GM12878 (cell line): ENCODE results near the gene ERG. TPM values are rescaled to one million over a fixed set of nuclear protein-coding genes. Genes with fewer than 3 reads are reported as not detected.

Source experiments
- ATAC-seq: fragments of 200-7000 bp; cut with Tn5 transposase; 3 replicates; pipeline ENCODE4 v1.9.1; 2020; ENCODE audit warnings: mild to moderate bottlenecking, moderate library complexity
- BruUV-seq: library from RNA; stranded (reverse); fragments of 400-500 nt; replicated peaks from 2 replicates; lab custom pipeline; 2021; lab: Mats Ljungman, UMichigan
- CTCF ChIA-PET: fragments of 300-600 bp; sonication (Branson Sonifier 250); formaldehyde crosslinking; extraction: SDS; loops from one replicate; lab custom pipeline; 2021; ENCODE audit warnings: inconsistent platforms; lab: Yijun Ruan, JAX
- POLR2A ChIA-PET: fragments of 350-600 bp; formaldehyde crosslinking; extraction: SDS; loops from one replicate; lab custom pipeline; 2021; ENCODE audit warnings: inconsistent platforms; lab: Charles Lee
- RAD21 ChIA-PET: fragments of 300-600 bp; sonication (Branson Sonifier 250); formaldehyde crosslinking; loops from one replicate; lab custom pipeline; 2023; ENCODE audit warnings: antibody characterized with exemption; ENCODE audit not compliant: unreplicated experiment; lab: Charles Lee
- SMC1A ChIA-PET: fragments of 300-600 bp; sonication (Branson Sonifier 250); formaldehyde crosslinking; loops from one replicate; lab custom pipeline; 2023; ENCODE audit not compliant: unreplicated experiment, uncharacterized antibody; lab: Charles Lee
- DNase-seq: peaks from one replicate; pipeline ENCODE4 v3.0.0-alpha.2; 2011; ENCODE audit warnings: low read depth, low spot score
- FAIRE-seq: peaks from 3 replicates; lab custom pipeline; 2011; peaks lifted over from hg19 to GRCh38; lab: Jason Lieb, UNC
- H2AFZ ChIP-seq: 2 replicates; pipeline ENCODE4 v1.6.0; 2011; ENCODE audit warnings: low read depth, low read length, control low read depth; ENCODE audit not compliant: control insufficient read depth
- H3K27ac ChIP-seq: 2 replicates; pipeline ENCODE4 v1.5.1; 2011; ENCODE audit warnings: control low read depth; ENCODE audit not compliant: control insufficient read depth, insufficient read depth
- H3K27me3 ChIP-seq, 2 experiments: replicated peaks in 1 of 2; 2 replicates each; pipeline versions ENCODE4 v1.6.0 to v1.6.1; 2011; ENCODE audit warnings: low read length in 1 of 2; ENCODE audit not compliant: control insufficient read depth in 2 of 2, insufficient read depth in 2 of 2
- H3K36me3 ChIP-seq, 2 experiments: 2 replicates each; pipeline ENCODE4 v1.5.1; 2011; ENCODE audit warnings: low read length in 1 of 2; ENCODE audit not compliant: control insufficient read depth in 2 of 2, insufficient read depth in 2 of 2
- H3K4me1 ChIP-seq: 2 replicates; pipeline ENCODE4 v1.6.1; 2011; ENCODE audit warnings: mild to moderate bottlenecking, low read length, moderate library complexity, mixed read lengths; ENCODE audit not compliant: control insufficient read depth, insufficient read depth
- H3K4me2 ChIP-seq: 2 replicates; pipeline ENCODE4 v1.6.0; 2011; ENCODE audit warnings: control low read depth; ENCODE audit not compliant: control insufficient read depth, insufficient read depth
- H3K4me3 ChIP-seq: fragments of 200-600 bp; sonication (generic); 2 replicates; pipeline ENCODE4 v1.5.1; 2016
- H3K79me2 ChIP-seq: 2 replicates; pipeline ENCODE4 v1.6.0; 2011; ENCODE audit warnings: low read length; ENCODE audit not compliant: control insufficient read depth, insufficient read depth
- H3K9ac ChIP-seq: 2 replicates; pipeline ENCODE4 v1.8.0; 2011; ENCODE audit warnings: low read length, control low read depth, mixed read lengths; ENCODE audit not compliant: control insufficient read depth, insufficient read depth
- H3K9me3 ChIP-seq: replicated peaks from 3 replicates; pipeline ENCODE4 v1.5.1; 2011; ENCODE audit warnings: mild to moderate bottlenecking, low read length; ENCODE audit not compliant: control insufficient read depth, insufficient read depth
- H4K20me1 ChIP-seq: 2 replicates; pipeline ENCODE4 v1.6.0; 2011; ENCODE audit not compliant: control insufficient read depth, insufficient read depth
- BHLHE40 ChIP-seq, 2 experiments: fragments of 450-650 bp in 1 of 2; IDR thresholded peaks; 2 replicates each; pipeline ENCODE4 v1.6.1; 2011 to 2017; ENCODE audit warnings: low read depth in 2 of 2, borderline replicate concordance in 1 of 2, improper control_type of control experiment in 1 of 2, low read length in 1 of 2, mild to moderate bottlenecking in 1 of 2
- BMI1 ChIP-seq: fragments of 450-650 bp; IDR thresholded peaks from 2 replicates; pipeline ENCODE4 v1.6.1; 2016; ENCODE audit warnings: mild to moderate bottlenecking, moderate library complexity, borderline replicate concordance
- CREM ChIP-seq: IDR thresholded peaks from 2 replicates; pipeline ENCODE4 v1.6.1; 2014; ENCODE audit warnings: antibody characterized with exemption, low read depth
- IRF3 ChIP-seq: fragments of 450-650 bp; IDR thresholded peaks from 2 replicates; pipeline ENCODE4 v1.6.1; 2014; ENCODE audit warnings: mild to moderate bottlenecking
- JUND ChIP-seq: IDR thresholded peaks from 2 replicates; pipeline ENCODE4 v1.6.1; 2012; ENCODE audit warnings: low read depth, mild to moderate bottlenecking, low read length, improper control_type of control experiment, moderate library complexity
- MTA3 ChIP-seq: IDR thresholded peaks from 2 replicates; pipeline ENCODE4 v1.6.1; 2012; ENCODE audit warnings: low read length, inconsistent platforms, borderline replicate concordance
- NR2F1 ChIP-seq: fragments of 450-650 bp; conservative IDR thresholded peaks from 2 replicates; pipeline ENCODE4 v1.6.1; 2017; ENCODE audit warnings: mild to moderate bottlenecking
- RCOR1 ChIP-seq: conservative IDR thresholded peaks from 2 replicates; pipeline ENCODE4 v1.6.1; 2012; ENCODE audit warnings: low read depth, low read length, improper control_type of control experiment
- SREBF2 ChIP-seq: IDR thresholded peaks from 2 replicates; pipeline ENCODE4 v1.6.1; 2012; ENCODE audit warnings: mild to moderate bottlenecking, low read length
- STAT3 ChIP-seq: IDR thresholded peaks from 2 replicates; pipeline ENCODE4 v1.6.1; 2011; ENCODE audit warnings: low read depth, low read length, improper control_type of control experiment
- TCF3 ChIP-seq: IDR thresholded peaks from 2 replicates; pipeline ENCODE4 v1.6.1; 2012; ENCODE audit warnings: low read depth, mild to moderate bottlenecking, low read length, borderline replicate concordance; ENCODE audit not compliant: insufficient read depth
- USF1 ChIP-seq: IDR thresholded peaks from 2 replicates; pipeline ENCODE4 v1.6.1; 2011; ENCODE audit warnings: borderline replicate concordance, low read depth, mild to moderate bottlenecking, moderate library complexity, mixed read lengths, low read length; ENCODE audit not compliant: insufficient read depth; ENCODE audit errors: extremely low read length
- USF2 ChIP-seq: IDR thresholded peaks from 2 replicates; pipeline ENCODE4 v1.6.1; 2011; ENCODE audit warnings: low read depth, low read length, improper control_type of control experiment, borderline replicate concordance
- ZNF207 ChIP-seq: fragments of 450-650 bp; IDR thresholded peaks from 2 replicates; pipeline ENCODE4 v1.6.1; 2014; ENCODE audit warnings: antibody characterized with exemption, mild to moderate bottlenecking, borderline replicate concordance
- ZNF622 ChIP-seq: fragments of 450-650 bp; IDR thresholded peaks from 2 replicates; pipeline ENCODE4 v1.6.1; 2017; ENCODE audit warnings: mild to moderate bottlenecking, inconsistent platforms
- WGBS: methylation state at CpG from one replicate; pipeline ENCODE4 v1.1.6; 2016; ENCODE audit warnings: low lambda C conversion rate; ENCODE audit not compliant: insufficient replicate concordance, insufficient coverage; ENCODE audit errors: missing lambda C conversion rate; 5-methylcytosine and 5-hydroxymethylcytosine counted together
- in situ Hi-C: fragments of 300-500 bp; cut with MboI; formaldehyde crosslinking; loops from 9 replicates; pipeline ENCODE4 v1.14.3; 2018; ENCODE audit warnings: mixed read lengths
- intact Hi-C: fragments of 100-400 bp; cut with micrococcal nuclease; formaldehyde crosslinking; loops from one replicate; pipeline ENCODE4 v1.14.2; 2022; ENCODE audit not compliant: unreplicated experiment
- polyA plus RNA-seq, 11 experiments: library from polyadenylated mRNA; depleted of rRNA in 4 of 11; unstranded in 6 of 11; stranded (reverse) in 5 of 11; fragments of >200 nt; fragmentation: Nextera tagmentation in 4 of 11; fragmentation: Illumina TruSeq in 1 of 11; extraction: Ambion mirVana in 4 of 11; extraction: Trizol in 1 of 11; gene quantifications; 1 replicate in 1 of 11; 2 replicates in 10 of 11; pipeline versions ENCODE4 v1.2.1 to v1.2.3, GENCODE V29; 2011 to 2016; ENCODE audit warnings: inconsistent platforms in 2 of 11, missing spikeins in 2 of 11, low read depth in 1 of 11
- total RNA-seq, 4 experiments: library from RNA; depleted of rRNA in 3 of 4; stranded (reverse); fragments of >200 nt in 3 of 4; fragmentation: Illumina TruSeq in 1 of 4; extraction: Trizol in 1 of 4; gene quantifications; 2 replicates each; pipeline versions ENCODE4 v1.2.1 to v1.2.3, GENCODE V29; 2013 to 2021

ERG gene
- total and polyA plus RNA-seq, 10 of the 15 experiments (the other 5 are each of a cell fraction or from before 2014, with no cell fraction given), result not detected

- H3K27ac ChIP-seq, result no peak overlapping the region
- H2AFZ ChIP-seq, result no peak overlapping the region
- H3K4me2 ChIP-seq, result no peak overlapping the region
- H3K4me1 ChIP-seq, result no peaks in the 10 kb centered on the region
- POLR2A ChIA-PET, result no interaction called here
- H3K27me3 ChIP-seq, result peaks cover 0 to 5% of the 10 kb centered on the region in 2 experiments; a peak in 2 of 4 replicates
- H3K9ac ChIP-seq, result no peak overlapping the region
- H3K9me3 ChIP-seq, result no peaks in the 10 kb centered on the region
- 16% methylated on average over 11 of the region's 11 CpGs for WGBS
- no peak for ATAC-seq
- in situ Hi-C loops, result no loop called here
- BruUV-seq, result no TSS peak
- FAIRE-seq, result no peak
- intact Hi-C loops, result no loop called here
- TF ChIP-seq MTA3, result no peak
- no peak for TF ChIP-seq TCF3
- no peak for TF ChIP-seq ZNF207
- TF ChIP-seq NR2F1, result no peak
- TF ChIP-seq BHLHE40 (IDR thresholded peaks at IDR 0.05; ENCODE audit: borderline replicate concordance in 1 of 2, low read depth in 2 of 2, low read length in 1 of 2), result no peak
- no peak for TF ChIP-seq STAT3
- no peak for TF ChIP-seq USF2
- TF ChIP-seq RCOR1, result no peak
- no peak for TF ChIP-seq IRF3
- TF ChIP-seq ZNF622, result no peak
- TF ChIP-seq BMI1, result no peak
- TF ChIP-seq SREBF2, result no peak
- no peak for TF ChIP-seq CREM
- TF ChIP-seq USF1, result no peak
- no peak for TF ChIP-seq JUND
- TF ChIP-seq, all 136 proteins: peak for 0
- RAD21 ChIA-PET, result no interaction called here
- no peaks in the 10 kb centered on the region for H4K20me1 ChIP-seq
- H3K79me2 ChIP-seq, result no peaks in the 10 kb centered on the region
- H3K36me3 ChIP-seq, result no peaks in the 10 kb centered on the region
- no peak for DNase-seq
- no peak overlapping the region for H3K4me3 ChIP-seq
- CTCF ChIA-PET, result interaction anchor here (0.6 kb wide), 1 partner anchor 15 kb away, joined by 3 read pairs; no protein-coding TSS in a partner anchor
- SMC1A ChIA-PET, result no interaction called here
These were observed 9.5 kb downstream of the ERG start for GRCh38 chr21:38488640-38489270.
